Measurements from ENCODE around the gene MYBL2. TPM values are rescaled to one million over a fixed set of nuclear protein-coding genes. Genes with fewer than 3 reads are reported as not detected.
"Not testable (repeated sequence)": the region's sequence is repeated elsewhere in the genome, so short reads cannot be mapped to it uniquely, and the experiment has no call there.

MYBL2 gene
- total and polyA plus RNA-seq, 8 donors, result 4.7 to 14.5 (median 5.7) TPM

DNA sequence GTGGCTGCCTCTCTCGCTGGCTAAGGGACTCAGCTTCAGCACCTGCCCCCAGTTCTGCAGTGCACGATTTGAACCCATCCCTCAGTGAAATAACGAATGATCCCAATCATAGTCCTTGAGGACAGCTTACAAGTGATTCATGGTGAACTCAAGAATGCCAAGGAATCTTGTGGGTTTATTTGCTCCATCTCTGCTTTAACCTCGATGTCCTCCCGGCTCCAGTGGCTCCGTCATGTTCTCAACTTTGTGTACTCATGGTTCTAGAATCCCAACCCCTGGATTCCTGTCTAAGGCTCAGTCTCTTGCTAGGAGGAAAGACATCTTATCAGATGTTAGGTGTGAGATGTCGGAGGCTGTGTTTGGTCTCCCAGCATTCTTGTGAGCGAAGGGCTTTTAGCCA, 88.9 kb downstream of the MYBL2 start:
- Histone ChIP-seq H3K36me3 (no peaks in the 10 kb centered on the region), H3K27ac (no peak overlapping the region), H3K27me3 (no peaks in the 10 kb centered on the region), H3K4me1 (no peaks in the 10 kb centered on the region), H3K9me3 (no peaks in the 10 kb centered on the region), H3K4me3 (no peak overlapping the region)
- DNase-seq (no peak), FAIRE-seq (no peak), ATAC-seq (no peak)
- intact Hi-C loops (cut with DNase I), result loop anchor here in 1 of 3 donors (10.0 kb wide), 1 partner anchor 319 kb away; no protein-coding TSS in a partner anchor
- 55 to 69% methylated on average over 8 of the region's 8 CpGs for WGBS, 2 donors
- no peak for TF ChIP-seq CTCF (IDR thresholded peaks at IDR 0.05)

DNA sequence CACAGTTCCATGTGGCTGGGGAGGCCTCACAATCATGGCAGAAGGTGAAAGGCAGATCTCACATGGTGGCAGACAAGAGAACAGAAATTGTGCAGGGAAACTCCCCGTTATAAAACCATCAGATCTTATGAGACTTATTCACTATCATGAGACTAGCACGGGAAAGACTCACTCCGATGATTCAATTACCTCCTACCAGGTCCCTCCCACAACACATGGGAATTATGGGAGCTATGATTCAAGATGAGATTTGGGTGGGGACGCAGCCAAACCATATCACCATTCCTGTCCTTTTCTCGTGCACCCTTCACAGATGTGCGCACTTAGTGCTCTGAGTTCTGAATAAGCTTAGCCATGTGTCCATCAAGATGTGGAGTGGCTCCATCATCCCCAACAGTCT, 91.0 kb downstream of the MYBL2 start:
- H3K27ac ChIP-seq, DNase-seq, H3K27me3 ChIP-seq, H3K4me3 ChIP-seq, FAIRE-seq, ATAC-seq, H3K4me1 ChIP-seq, H3K9me3 ChIP-seq, H3K36me3 ChIP-seq: not testable (repeated sequence)
- WGBS, 2 donors, result 71 to 83% methylated on average over 6 of the region's 6 CpGs
- intact Hi-C loops (cut with DNase I), result loop anchor here in 1 of 3 donors (10.0 kb wide), 1 partner anchor 317 kb away; no protein-coding TSS in a partner anchor

- no peak overlapping the region for H3K27ac ChIP-seq
- ATAC-seq, result no peak
Observed at GRCh38 chr20:43761386-43762340, 94.7 kb downstream of the MYBL2 start.

DNA sequence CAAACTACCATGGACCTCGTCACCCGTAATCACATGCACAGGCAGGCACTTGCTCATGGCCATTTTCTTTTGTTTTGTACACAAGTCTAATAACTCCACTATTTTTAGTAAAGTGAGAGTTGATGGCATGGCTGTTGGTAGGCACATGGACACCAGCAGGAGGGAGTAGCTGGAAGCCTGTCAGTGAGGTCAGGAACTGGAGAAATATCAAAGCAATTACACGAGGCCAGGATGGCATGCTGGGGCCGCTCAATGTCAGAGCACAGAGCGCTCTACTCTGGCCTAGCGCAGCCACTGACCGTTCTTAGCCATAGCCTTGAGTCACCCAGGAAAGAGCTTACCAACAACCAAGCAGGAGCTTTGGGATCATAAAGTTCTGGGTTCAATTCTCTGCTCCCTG, 96.0 kb downstream of the MYBL2 start:
- Histone ChIP-seq H3K9me3 (no peaks in the 10 kb centered on the region), H3K4me3 (no peak overlapping the region), H3K27me3 (no peaks in the 10 kb centered on the region), H3K36me3 (no peaks in the 10 kb centered on the region), H3K4me1 (no peaks in the 10 kb centered on the region), H3K27ac (no peak overlapping the region)
- no peak for FAIRE-seq
- no peak for DNase-seq
- ATAC-seq, result no peak
- TF ChIP-seq CTCF (IDR thresholded peaks at IDR 0.05), result no peak
- WGBS, 2 donors, result 75 to 77% methylated on average over 7 of the region's 7 CpGs
- intact Hi-C loops (cut with DNase I), result no loop called here

More at GRCh38 chr20:43761386-43762340, 94.7 kb downstream of the MYBL2 start:
- FAIRE-seq (no peak), DNase-seq (no peak)
- TF ChIP-seq CTCF (IDR thresholded peaks at IDR 0.05), result no peak
- WGBS, 2 donors, result 63 to 68% methylated on average over 15 of the region's 15 CpGs
- Histone ChIP-seq H3K4me3 (no peak overlapping the region), H3K27me3 (no peaks in the 10 kb centered on the region), H3K4me1 (no peaks in the 10 kb centered on the region), H3K9me3 (no peaks in the 10 kb centered on the region), H3K36me3 (no peaks in the 10 kb centered on the region)
- intact Hi-C loops (cut with DNase I), result no loop called here

DNA sequence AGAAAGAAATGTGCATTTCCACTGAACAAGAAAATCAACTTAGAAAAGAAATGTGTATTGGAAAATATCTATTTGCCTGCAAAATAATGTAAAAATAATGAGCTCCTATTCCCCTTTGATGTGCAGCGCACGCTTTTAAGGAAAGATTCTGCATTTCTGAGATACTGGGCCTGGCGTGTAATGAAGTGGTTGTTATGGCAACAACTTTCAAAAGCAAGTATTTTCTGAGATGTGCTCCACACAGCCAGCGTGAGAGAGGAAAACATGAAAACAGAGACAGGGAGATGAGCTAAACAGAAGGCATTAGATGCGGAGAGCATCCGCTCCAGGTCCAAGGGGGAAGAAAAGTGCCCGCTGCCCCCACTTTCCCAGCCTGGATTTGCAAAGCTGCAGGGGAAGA, 99.0 kb downstream of the MYBL2 start:
- Histone ChIP-seq H3K4me1 (no peaks in the 10 kb centered on the region), H3K4me3 (no peak overlapping the region), H3K27me3 (no peaks in the 10 kb centered on the region), H3K9me3 (no peaks in the 10 kb centered on the region), H3K27ac (no peak overlapping the region), H3K36me3 (no peaks in the 10 kb centered on the region)
- WGBS, 2 donors, result 35 to 43% methylated on average over 7 of the region's 7 CpGs
- no peak for TF ChIP-seq CTCF (IDR thresholded peaks at IDR 0.05)
- FAIRE-seq (no peak), DNase-seq (no peak), ATAC-seq (no peak)
- intact Hi-C loops (cut with DNase I), result no loop called here

Other genes starting within 250 kb of the MYBL2 start
- 100 to 1,000 TPM in 1 of 6 donors, 10 to 100 TPM in 5; 53.9 to 113 (median 73.7) TPM for gene SRSF6, start 209.2 kb upstream of the MYBL2 start, total RNA-seq
- 100 to 1,000 TPM; 110 to 111 TPM for gene SRSF6, start 209.2 kb upstream of the MYBL2 start, polyA plus RNA-seq
- gene L3MBTL1, start 159.4 kb upstream of the MYBL2 start, total RNA-seq, result 10 to 100 TPM in 1 of 6 donors, 1 to 10 TPM in 5; 3.4 to 10.7 (median 5.0) TPM
- gene L3MBTL1, start 159.4 kb upstream of the MYBL2 start, polyA plus RNA-seq, result 1 to 10 TPM; 8.4 to 8.7 TPM
- gene SGK2, start 108.1 kb upstream of the MYBL2 start, total RNA-seq, result 10 to 100 TPM; 10.8 to 20.0 (median 14.7) TPM
- 10 to 100 TPM; 12.6 to 21.6 TPM for gene SGK2, start 108.1 kb upstream of the MYBL2 start, polyA plus RNA-seq
- 10 to 100 TPM in 5 of 6 donors, 1 to 10 TPM in 1; 7.8 to 14.8 (median 12.7) TPM for gene IFT52, start 76.2 kb upstream of the MYBL2 start, total RNA-seq
- 10 to 100 TPM in 1 of 2 donors, 1 to 10 TPM in 1; 9.5 to 14.2 TPM for gene IFT52, start 76.2 kb upstream of the MYBL2 start, polyA plus RNA-seq
- gene GTSF1L, start 59.9 kb downstream of the MYBL2 start, total RNA-seq, result not detected
- gene GTSF1L, start 59.9 kb downstream of the MYBL2 start, polyA plus RNA-seq, result not detected
- under 1 TPM; 0.24 to 1.00 (median 0.76) TPM for gene TOX2, start 247.7 kb downstream of the MYBL2 start, total RNA-seq
- gene TOX2, start 247.7 kb downstream of the MYBL2 start, polyA plus RNA-seq, result 1 to 10 TPM in 1 of 2 donors, under 1 TPM in 1; 0.95 to 2.3 TPM